Heart left ventricle (tissue), 16 donors: Measurements from ENCODE around the gene XCL1. TPM values are rescaled to one million over a fixed set of nuclear protein-coding genes. Genes with fewer than 3 reads are reported as not detected.

Experiments used
- ATAC-seq, 4 donors: fragments of 200-7000 bp; cut with Tn5 transposase; one replicate each; pipeline ENCODE4 v1.9.1; 2020 to 2022; ENCODE audit warnings: moderate library complexity in 4 of 4, mild to moderate bottlenecking in 3 of 4, moderate number of reproducible peaks in 1 of 4
- DNase-seq, 5 donors: peaks; one replicate each; pipeline ENCODE4 v3.0.0-alpha.2; 2020
- H3K27ac ChIP-seq, 12 donors: fragments of 200-600 bp; sonication (generic) in 4 of 12; one replicate each; pipeline versions ENCODE4 v1.5.0 to v1.8.0; 2016 to 2022; ENCODE audit warnings: mild to moderate bottlenecking in 2 of 12
- H3K27me3 ChIP-seq, 9 donors: fragments of 200-600 bp; sonication (generic) in 2 of 9; one replicate each; pipeline versions ENCODE4 v1.5.1 to v1.8.0; 2016 to 2022; ENCODE audit warnings: mild to moderate bottlenecking in 3 of 9
- H3K36me3 ChIP-seq, 9 donors: fragments of 200-600 bp; sonication (generic) in 2 of 9; one replicate each; pipeline versions ENCODE4 v1.5.0 to v1.8.0; 2018 to 2022; ENCODE audit warnings: mild to moderate bottlenecking in 2 of 9
- H3K4me1 ChIP-seq, 12 donors: fragments of 200-600 bp; sonication (generic) in 4 of 12; one replicate each; pipeline versions ENCODE4 v1.5.0 to v1.8.0; 2016 to 2022; ENCODE audit warnings: mild to moderate bottlenecking in 3 of 12
- H3K4me3 ChIP-seq, 12 donors: fragments of 200-600 bp; sonication (generic) in 4 of 12; one replicate each; pipeline versions ENCODE4 v1.5.0 to v1.8.0; 2017 to 2022; ENCODE audit warnings: mild to moderate bottlenecking in 9 of 12, moderate library complexity in 4 of 12
- H3K9me3 ChIP-seq, 12 donors: fragments of 200-600 bp; sonication (generic) in 4 of 12; one replicate each; pipeline versions ENCODE4 v1.5.0 to v1.8.0; 2016 to 2022; ENCODE audit warnings: mild to moderate bottlenecking in 1 of 12
- CTCF ChIP-seq, 12 donors: fragments of 200-600 bp; sonication (generic) in 4 of 12; IDR thresholded peaks; one replicate each; pipeline versions ENCODE4 v1.5.0 to v1.8.0; 2018 to 2022; ENCODE audit warnings: antibody characterized with exemption in 12 of 12, mild to moderate bottlenecking in 5 of 12
- POLR2A ChIP-seq, 2 donors: fragments of 450-650 bp; IDR thresholded peaks; one replicate each; pipeline ENCODE4 v1.6.1; 2017; ENCODE audit warnings: antibody characterized with exemption in 2 of 2, mild to moderate bottlenecking in 2 of 2, moderate library complexity in 2 of 2
- WGBS, 4 donors: extraction: QIAGEN DNeasy Blood & Tissue Kit in 2 of 4; methylation state at CpG; one replicate each; pipeline versions ENCODE4 v1.1.5 to v1.1.7; 2013 to 2018; 5-methylcytosine and 5-hydroxymethylcytosine counted together
- intact Hi-C, 10 donors: fragments of 100-400 bp; cut with DNase I; formaldehyde crosslinking; loops; one replicate each; pipeline versions ENCODE4 v1.11.1 to v1.14.2; 2022
- polyA plus RNA-seq, 2 donors: library from polyadenylated mRNA; stranded (reverse); fragments of 200-250 nt; gene quantifications; one replicate each; pipeline ENCODE4 v1.2.3, GENCODE V29; 2013
- total RNA-seq, 9 donors: library from RNA; depleted of rRNA in 2 of 9; stranded (reverse); fragments of >200 nt in 2 of 9; fragmentation: NEBNext Ultra II Directional in 3 of 9; extraction: Animal tissue kit (Norgen Biotek cat#: 25700) in 3 of 9; gene quantifications; one replicate each; pipeline versions ENCODE4 v1.1.0 to v1.2.4, GENCODE V29; 2016 to 2023
- donor health status: ischemic (EF 13 %, LVEDD 7.1; RV severe dilation, severe dysfunction).
- donor health status: healthy with polysubstance abuse.
- donor health status: DM: no; HTN: yes; CAD: no.
- donor health status: DM: no; HTN: no; CAD: no.
- donor health status: ischemic (EF 25% LVEDD 6.9; RV normal size, moderate dysfunction).
- donor health status: ischemic (EF 25% LVEDD 5.7; RV mildly dilated, moderate dysfunction).
- donor health status: healthy.
- donor health status: DM: yes; HTN: yes; CAD: no.
- donor health status: ischemic (EF 35%, LVEDD 5.7; RV mildly dilated, moderate dysfunction).
- donor health status: nonischemic (EF 11% LVEDD 7.7; RV severe dilation, severe dysfunction).
- donor health status: DM: yes; HTN: yes; CAD: no.
- donor health status: PGD.
- donor health status: ischemic (EF 29% LVEDD 5.4; RV normal size, mild dysfunction).
- donor health status: nonischemic (EF 23%, LVEDD 6.1; RV moderate dilation, normal function).

Gene XCL1
- total and polyA plus RNA-seq, 11 donors: 0.14 to 2.3 (median 0.91) TPM; not detected in 5

GRCh38 chr1:168618886-168619285 is 42.5 kb downstream of the XCL1 start:
- Histone ChIP-seq H3K9me3 (no peaks in the 10 kb centered on the region), H3K4me1 (peaks cover 0 to 38% (median 16%) of the 10 kb centered on the region in 12 donors), H3K4me3 (no peak overlapping the region), H3K36me3 (no peaks in the 10 kb centered on the region), H3K27ac (no peak overlapping the region), H3K27me3 (no peaks in the 10 kb centered on the region)
- intact Hi-C loops: loop anchor here in 2 of 10 donors (10.0 kb wide), 2 partner anchors 486 to 496 kb away; partner anchors contain the start of gene ATP1B1 (in 1 of the 2)
- ATAC-seq (no peak), DNase-seq (no peak)
- TF ChIP-seq CTCF (IDR thresholded peaks at IDR 0.05) (no peak), POLR2A (IDR thresholded peaks at IDR 0.05) (no peak)
- 76 to 84% (median 77%) methylated on average over 2 of the region's 2 CpGs for WGBS, 4 donors

GRCh38 chr1:168621356-168621755 is 45.0 kb downstream of the XCL1 start:
- H3K9me3 ChIP-seq: no peaks in the 10 kb centered on the region
- DNase-seq (peak in 1 of 5 donors; percentile 26), ATAC-seq (peak in 3 of 4 donors; percentile 63 to 64 (median 64))
- peaks cover 0 to 28% (median 11%) of the 10 kb centered on the region in 12 donors for H3K4me1 ChIP-seq
- no peaks in the 10 kb centered on the region for H3K27me3 ChIP-seq
- no peak overlapping the region for H3K4me3 ChIP-seq
- no peaks in the 10 kb centered on the region for H3K36me3 ChIP-seq
- intact Hi-C loops: loop anchor here in 3 of 10 donors (5.0 to 10.0 kb wide), 3 partner anchors 57 to 491 kb away; partner anchors contain the start of gene ATP1B1 (in 1 of the 3)
- H3K27ac ChIP-seq: peak overlapping the region in 9 of 12 donors; percentile 12 to 55 (median 28)
- 27 to 61% (median 39%) methylated on average over 1 of the region's 1 CpG for WGBS, 4 donors
- TF ChIP-seq CTCF (IDR thresholded peaks at IDR 0.05): no peak
- TF ChIP-seq POLR2A (IDR thresholded peaks at IDR 0.05): no peak

GRCh38 chr1:168623003-168623828 is 46.8 kb downstream of the XCL1 start:
- Histone ChIP-seq H3K27me3 (no peaks in the 10 kb centered on the region), H3K4me3 (no peak overlapping the region), H3K27ac (peak overlapping the region in 7 of 12 donors; percentile 0 to 55 (median 18)), H3K9me3 (no peaks in the 10 kb centered on the region), H3K4me1 (peaks cover 0 to 28% (median 11%) of the 10 kb centered on the region in 12 donors), H3K36me3 (no peaks in the 10 kb centered on the region)
- ATAC-seq (peak in 3 of 4 donors; percentile 64 to 94 (median 89)), DNase-seq (peak in 1 of 5 donors; percentile 70)
- TF ChIP-seq CTCF (IDR thresholded peaks at IDR 0.05): peak in 1 of 12 donors; percentile 21
- no peak for TF ChIP-seq POLR2A (IDR thresholded peaks at IDR 0.05)
- 39 to 50% (median 41%) methylated on average over 8 of the region's 8 CpGs for WGBS, 4 donors
- intact Hi-C loops: loop anchor here in 3 of 10 donors (5.0 to 10.0 kb wide), 3 partner anchors 58 to 489 kb away; partner anchors contain the start of gene ATP1B1 (in 1 of the 3)

GRCh38 chr1:168623831-168624230 is 47.4 kb downstream of the XCL1 start:
- intact Hi-C loops: loop anchor here in 3 of 10 donors (5.0 to 10.0 kb wide), 3 partner anchors 59 to 488 kb away; partner anchors contain the start of gene ATP1B1 (in 1 of the 3)
- H3K4me1 ChIP-seq: peaks cover 0 to 28% (median 11%) of the 10 kb centered on the region in 12 donors
- WGBS, 4 donors: 95 to 97% (median 96%) methylated on average over 4 of the region's 4 CpGs
- peak overlapping the region in 3 of 12 donors; percentile 0 to 55 (median 16) for H3K27ac ChIP-seq
- DNase-seq (no peak), ATAC-seq (peak in 2 of 4 donors; percentile 48 to 50)
- no peaks in the 10 kb centered on the region for H3K36me3 ChIP-seq
- TF ChIP-seq POLR2A (IDR thresholded peaks at IDR 0.05) (no peak), CTCF (IDR thresholded peaks at IDR 0.05) (no peak)
- H3K27me3 ChIP-seq: no peaks in the 10 kb centered on the region
- H3K9me3 ChIP-seq: no peaks in the 10 kb centered on the region
- no peak overlapping the region for H3K4me3 ChIP-seq
